DND-41 (cell line): ENCODE results near the gene MAOB.

ENCODE experiments used
- ATAC-seq: fragments of 200-7000 bp; cut with Tn5 transposase; 3 replicates; pipeline ENCODE4 v1.9.1; 2021; ENCODE audit warnings: low read depth; ENCODE audit not compliant: insufficient read depth
- DNase-seq: peaks from one replicate; pipeline ENCODE4 v3.0.0-alpha.2; 2020
- H2AFZ ChIP-seq: 2 replicates; pipeline ENCODE4 v1.6.0; 2012; ENCODE audit warnings: low read depth, low read length
- H3K27ac ChIP-seq: 2 replicates; pipeline ENCODE4 v1.5.1; 2012; ENCODE audit warnings: low read length, inconsistent platforms
- H3K27me3 ChIP-seq: fragments of 200-600 bp; sonication (generic); 2 replicates; pipeline ENCODE4 v1.6.0; 2012; ENCODE audit warnings: low read length, mild to moderate bottlenecking, inconsistent platforms; ENCODE audit not compliant: insufficient read depth, poor library complexity
- H3K36me3 ChIP-seq: 2 replicates; pipeline ENCODE4 v1.5.1; 2012; ENCODE audit warnings: low read length, inconsistent platforms; ENCODE audit not compliant: insufficient read depth
- H3K4me1 ChIP-seq: 2 replicates; pipeline ENCODE4 v1.5.1; 2012; ENCODE audit warnings: mild to moderate bottlenecking, low read length; ENCODE audit not compliant: insufficient read depth
- H3K4me2 ChIP-seq: 2 replicates; pipeline ENCODE4 v1.6.0; 2012; ENCODE audit warnings: mild to moderate bottlenecking, moderate library complexity, low read length, inconsistent platforms; ENCODE audit not compliant: insufficient read depth
- H3K4me3 ChIP-seq, 2 experiments: fragments of 200-600 bp in 1 of 2; shearing (Covaris generic) in 1 of 2; 2 replicates each; pipeline ENCODE4 v1.5.1; 2012 to 2016; ENCODE audit warnings: inconsistent platforms in 2 of 2, low read length in 2 of 2, mild to moderate bottlenecking in 2 of 2, low read depth in 1 of 2, moderate library complexity in 1 of 2
- H3K79me2 ChIP-seq: 2 replicates; pipeline ENCODE4 v1.6.0; 2012; ENCODE audit warnings: low read length, inconsistent platforms; ENCODE audit not compliant: insufficient read depth
- H3K9ac ChIP-seq: 2 replicates; pipeline ENCODE4 v1.6.0; 2012; ENCODE audit warnings: low read depth, mild to moderate bottlenecking, inconsistent platforms, low read length, moderate library complexity
- H3K9me3 ChIP-seq: 2 replicates; pipeline ENCODE4 v1.5.1; 2012; ENCODE audit warnings: low read length, moderate library complexity, mild to moderate bottlenecking, inconsistent platforms; ENCODE audit not compliant: insufficient read depth, severe bottlenecking
- H4K20me1 ChIP-seq: 2 replicates; pipeline ENCODE4 v1.6.0; 2012; ENCODE audit warnings: low read length; ENCODE audit not compliant: insufficient read depth
- EZH2 ChIP-seq: IDR thresholded peaks from 3 replicates; pipeline ENCODE4 v1.6.1; 2012; ENCODE audit warnings: borderline replicate concordance, low read depth, mild to moderate bottlenecking, moderate library complexity, low read length, inconsistent platforms; ENCODE audit not compliant: severe bottlenecking
- TF ChIP-seq, protein P1 (sequence below): IDR thresholded peaks from 2 replicates; pipeline ENCODE4 v1.5.1; 2012; ENCODE audit warnings: borderline replicate concordance, low read length, moderate library complexity, mild to moderate bottlenecking; ENCODE audit not compliant: poor library complexity, severe bottlenecking; ENCODE audit errors: extremely low read depth

Gene MAOB

DNA sequence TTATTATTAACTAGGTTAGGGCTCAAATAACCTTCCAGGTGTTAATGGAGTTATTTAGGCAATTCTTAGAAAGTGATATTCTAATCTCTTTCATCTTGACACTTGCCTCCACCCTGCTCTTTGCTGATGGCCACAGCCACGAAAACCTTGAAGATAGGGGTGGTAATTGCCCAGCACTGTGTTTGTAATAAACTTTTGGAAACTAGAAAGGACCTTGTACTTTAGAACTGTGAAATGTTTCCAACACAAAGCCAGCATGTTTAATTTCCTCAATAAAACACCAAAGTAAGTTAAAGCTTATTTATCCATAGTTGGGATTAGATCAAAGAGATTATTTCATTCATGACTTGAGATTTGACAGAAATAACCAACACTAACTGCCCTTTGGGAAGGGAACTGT, 147.8 kb downstream of the MAOB start:
- TF ChIP-seq, protein P1, sequence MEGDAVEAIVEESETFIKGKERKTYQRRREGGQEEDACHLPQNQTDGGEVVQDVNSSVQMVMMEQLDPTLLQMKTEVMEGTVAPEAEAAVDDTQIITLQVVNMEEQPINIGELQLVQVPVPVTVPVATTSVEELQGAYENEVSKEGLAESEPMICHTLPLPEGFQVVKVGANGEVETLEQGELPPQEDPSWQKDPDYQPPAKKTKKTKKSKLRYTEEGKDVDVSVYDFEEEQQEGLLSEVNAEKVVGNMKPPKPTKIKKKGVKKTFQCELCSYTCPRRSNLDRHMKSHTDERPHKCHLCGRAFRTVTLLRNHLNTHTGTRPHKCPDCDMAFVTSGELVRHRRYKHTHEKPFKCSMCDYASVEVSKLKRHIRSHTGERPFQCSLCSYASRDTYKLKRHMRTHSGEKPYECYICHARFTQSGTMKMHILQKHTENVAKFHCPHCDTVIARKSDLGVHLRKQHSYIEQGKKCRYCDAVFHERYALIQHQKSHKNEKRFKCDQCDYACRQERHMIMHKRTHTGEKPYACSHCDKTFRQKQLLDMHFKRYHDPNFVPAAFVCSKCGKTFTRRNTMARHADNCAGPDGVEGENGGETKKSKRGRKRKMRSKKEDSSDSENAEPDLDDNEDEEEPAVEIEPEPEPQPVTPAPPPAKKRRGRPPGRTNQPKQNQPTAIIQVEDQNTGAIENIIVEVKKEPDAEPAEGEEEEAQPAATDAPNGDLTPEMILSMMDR = no peak
- TF ChIP-seq EZH2 = no peak

DNA sequence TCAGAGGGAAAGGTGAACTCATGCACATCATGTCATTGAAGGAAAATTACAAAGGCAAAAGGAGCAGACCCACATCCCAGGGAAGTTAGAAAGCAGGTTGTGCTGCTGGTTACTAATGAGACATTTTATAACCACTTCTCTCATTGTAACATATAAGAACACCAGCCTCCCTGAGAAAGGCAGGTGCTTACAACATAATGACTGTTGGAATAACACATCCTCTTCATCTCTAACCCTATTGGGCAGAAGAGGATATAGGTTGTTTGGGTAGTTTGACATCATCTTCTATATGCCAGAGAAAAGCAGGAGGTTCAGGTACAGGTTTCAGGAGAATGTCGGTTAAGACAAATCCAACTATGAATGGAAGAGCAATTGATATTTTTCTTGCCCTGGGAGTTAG, 148.6 kb downstream of the MAOB start:
- H3K9ac ChIP-seq = no peak overlapping the region
- no peak for DNase-seq

More for the DNA sequence above, 147.8 kb downstream of the MAOB start:
- H3K36me3 ChIP-seq = no peaks in the 10 kb centered on the region
- H3K79me2 ChIP-seq = no peaks in the 10 kb centered on the region
- H3K4me3 ChIP-seq = no peak overlapping the region
- no peak overlapping the region for H2AFZ ChIP-seq
- no peak for DNase-seq
- no peaks in the 10 kb centered on the region for H3K9me3 ChIP-seq
- H3K27me3 ChIP-seq = no peaks in the 10 kb centered on the region
- H3K27ac ChIP-seq = no peak overlapping the region
- no peak overlapping the region for H3K9ac ChIP-seq
- H4K20me1 ChIP-seq = no peaks in the 10 kb centered on the region
- no peaks in the 10 kb centered on the region for H3K4me1 ChIP-seq
- no peak for ATAC-seq
- no peak overlapping the region for H3K4me2 ChIP-seq

DNA sequence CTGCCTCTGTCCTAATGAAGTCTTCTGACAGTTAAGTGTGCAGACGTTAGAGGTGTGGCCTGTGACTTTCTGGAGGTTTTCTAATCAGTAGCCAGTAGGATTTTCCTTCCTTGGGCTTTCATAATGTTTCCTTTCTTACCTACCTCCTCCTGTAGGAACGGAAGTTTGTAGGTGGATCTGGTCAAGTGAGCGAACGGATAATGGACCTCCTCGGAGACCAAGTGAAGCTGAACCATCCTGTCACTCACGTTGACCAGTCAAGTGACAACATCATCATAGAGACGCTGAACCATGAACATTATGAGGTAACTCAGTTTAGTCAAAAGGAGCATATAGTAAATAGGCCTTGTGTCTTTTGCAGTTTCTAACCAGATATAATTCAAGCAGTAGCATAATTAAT, 151.2 kb downstream of the MAOB start:
- H4K20me1 ChIP-seq = no peaks in the 10 kb centered on the region
- ATAC-seq = no peak
- no peak overlapping the region for H3K27ac ChIP-seq
- H2AFZ ChIP-seq = no peak overlapping the region
- no peaks in the 10 kb centered on the region for H3K79me2 ChIP-seq
- H3K9me3 ChIP-seq = no peaks in the 10 kb centered on the region
- H3K9ac ChIP-seq = no peak overlapping the region
- H3K27me3 ChIP-seq = no peaks in the 10 kb centered on the region
- no peak for TF ChIP-seq EZH2
- TF ChIP-seq, protein P1 = no peak
- no peak overlapping the region for H3K4me2 ChIP-seq
- DNase-seq = no peak
- no peaks in the 10 kb centered on the region for H3K36me3 ChIP-seq
- H3K4me1 ChIP-seq = 0 out of 2 replicates have a peak, but pooled peaks cover 2% of the 10 kb centered on the region
- H3K4me3 ChIP-seq = no peak overlapping the region

More for the DNA sequence above, 148.6 kb downstream of the MAOB start:
- Histone ChIP-seq H3K9me3 (no peaks in the 10 kb centered on the region), H3K4me2 (no peak overlapping the region), H3K27ac (no peak overlapping the region), H2AFZ (no peak overlapping the region), H3K4me3 (no peak overlapping the region), H3K27me3 (no peaks in the 10 kb centered on the region), H4K20me1 (no peaks in the 10 kb centered on the region), H3K79me2 (no peaks in the 10 kb centered on the region), H3K36me3 (no peaks in the 10 kb centered on the region), H3K4me1 (no peaks in the 10 kb centered on the region)
- TF ChIP-seq, protein P1 = no peak
- no peak for TF ChIP-seq EZH2
- no peak for ATAC-seq

DNA sequence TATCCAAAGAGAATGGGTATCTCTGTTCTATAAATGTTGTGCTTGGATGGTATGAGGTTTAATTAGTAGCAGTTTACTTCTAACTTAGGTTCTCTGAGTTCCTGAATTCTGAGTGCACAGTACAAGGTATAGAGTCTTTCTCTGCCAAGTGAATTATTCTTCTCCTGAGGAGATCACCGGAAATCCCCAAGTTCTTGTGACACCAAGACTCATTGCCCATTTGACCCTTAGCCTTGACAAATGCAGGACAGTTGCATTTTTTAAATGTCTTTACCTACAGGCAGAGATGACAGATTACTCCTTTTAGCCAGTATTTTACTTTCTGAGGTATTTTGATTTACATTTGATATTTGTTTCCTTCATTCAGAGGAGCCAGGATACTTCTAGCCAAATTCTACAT, 153.3 kb downstream of the MAOB start:
- TF ChIP-seq, protein P1 = no peak
- no peak for TF ChIP-seq EZH2
- Histone ChIP-seq H3K79me2 (no peaks in the 10 kb centered on the region), H3K36me3 (no peaks in the 10 kb centered on the region), H3K9me3 (no peaks in the 10 kb centered on the region), H3K27ac (no peak overlapping the region), H3K27me3 (no peaks in the 10 kb centered on the region), H4K20me1 (no peaks in the 10 kb centered on the region), H3K4me2 (no peak overlapping the region), H3K9ac (no peak overlapping the region), H2AFZ (no peak overlapping the region), H3K4me3 (no peak overlapping the region), H3K4me1 (0 out of 2 replicates have a peak, but pooled peaks cover 2% of the 10 kb centered on the region)
- ATAC-seq (no peak), DNase-seq (no peak)
